ENCODE measurements around the gene CYP27C1.

Gene CYP27C1

DNA sequence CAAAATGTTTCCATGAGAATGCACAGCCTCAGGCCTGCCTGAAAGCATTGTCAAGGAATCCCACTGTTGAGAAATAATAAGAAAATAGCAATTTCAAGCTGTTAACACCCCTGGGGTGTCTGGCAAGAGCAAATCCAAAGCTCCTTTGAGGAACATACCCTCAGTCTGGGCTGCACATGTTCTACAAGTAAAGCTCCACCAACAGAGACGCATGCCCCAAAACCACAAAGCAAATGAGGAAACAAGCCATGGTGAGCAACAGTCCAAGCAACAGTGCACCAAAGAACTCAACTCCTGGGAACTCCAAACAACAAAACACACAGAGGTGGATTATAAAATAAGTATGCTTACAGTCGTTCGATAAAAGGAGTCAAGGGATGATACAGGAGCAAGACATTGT is 40.3 kb downstream of the CYP27C1 start:
- H3K27ac ChIP-seq (ENCODE audit: low read depth, low read length, severe bottlenecking) = no peak overlapping the region
- H3K9me3 ChIP-seq (ENCODE audit: control insufficient read depth, low read length) = peaks cover 12% of the 10 kb centered on the region
- no peak overlapping the region for H3K4me3 ChIP-seq (ENCODE audit: extremely low read depth, insufficient read depth, low read length, poor library complexity, severe bottlenecking)
- H3K36me3 ChIP-seq (ENCODE audit: control insufficient read depth, insufficient read depth, low read length) = no peaks in the 10 kb centered on the region
- peaks cover 8% of the 10 kb centered on the region for H3K4me1 ChIP-seq (ENCODE audit: control insufficient read depth, insufficient read depth, low read length, poor library complexity, severe bottlenecking)
- 80 to 95% methylated on average over 1 to 3 of the region's 3 CpGs for WGBS, 2 experiments (ENCODE audit: insufficient coverage in 2 of 2)

DNA sequence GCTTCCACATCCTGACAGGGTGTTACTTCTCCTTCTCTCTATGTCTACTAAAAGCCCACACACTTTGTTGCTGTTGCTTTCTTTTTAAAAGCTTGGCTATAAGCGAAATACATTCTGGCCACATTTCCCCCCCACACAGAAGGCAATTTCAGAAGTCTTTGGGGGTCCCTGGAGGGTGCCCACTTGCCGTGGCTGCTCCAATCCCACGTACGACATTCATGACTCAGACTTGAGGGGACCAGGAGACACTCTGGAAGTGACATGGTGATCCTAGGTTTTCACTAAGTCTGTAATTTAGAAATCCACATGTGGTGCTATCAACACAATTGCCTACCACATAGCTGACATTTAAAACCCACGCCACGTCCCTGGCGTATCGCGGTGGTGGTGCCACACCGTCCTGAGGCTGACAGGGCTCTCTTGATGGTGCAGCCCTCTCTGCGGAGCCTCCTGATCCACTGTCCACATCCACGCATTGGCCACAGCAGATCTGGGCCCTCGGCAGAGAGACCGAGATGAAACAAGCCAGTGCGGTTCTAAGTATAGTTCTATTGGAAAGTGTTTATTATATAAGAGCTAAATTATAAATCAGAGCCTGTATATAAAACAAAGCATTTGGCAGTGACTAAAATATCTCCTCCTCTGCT is 42.4 kb downstream of the CYP27C1 start:
- H3K4me3 ChIP-seq (ENCODE audit: extremely low read depth, insufficient read depth, low read length, poor library complexity, severe bottlenecking) = no peak overlapping the region
- no peak overlapping the region for H3K27ac ChIP-seq (ENCODE audit: low read depth, low read length, severe bottlenecking)
- H3K9me3 ChIP-seq (ENCODE audit: control insufficient read depth, low read length) = peaks cover 12% of the 10 kb centered on the region
- peaks cover 8% of the 10 kb centered on the region for H3K4me1 ChIP-seq (ENCODE audit: control insufficient read depth, insufficient read depth, low read length, poor library complexity, severe bottlenecking)
- H3K36me3 ChIP-seq (ENCODE audit: control insufficient read depth, insufficient read depth, low read length) = no peaks in the 10 kb centered on the region
- WGBS, 2 experiments (ENCODE audit: insufficient coverage in 2 of 2) = 94 to 96% methylated on average over 10 to 11 of the region's 15 CpGs

DNA sequence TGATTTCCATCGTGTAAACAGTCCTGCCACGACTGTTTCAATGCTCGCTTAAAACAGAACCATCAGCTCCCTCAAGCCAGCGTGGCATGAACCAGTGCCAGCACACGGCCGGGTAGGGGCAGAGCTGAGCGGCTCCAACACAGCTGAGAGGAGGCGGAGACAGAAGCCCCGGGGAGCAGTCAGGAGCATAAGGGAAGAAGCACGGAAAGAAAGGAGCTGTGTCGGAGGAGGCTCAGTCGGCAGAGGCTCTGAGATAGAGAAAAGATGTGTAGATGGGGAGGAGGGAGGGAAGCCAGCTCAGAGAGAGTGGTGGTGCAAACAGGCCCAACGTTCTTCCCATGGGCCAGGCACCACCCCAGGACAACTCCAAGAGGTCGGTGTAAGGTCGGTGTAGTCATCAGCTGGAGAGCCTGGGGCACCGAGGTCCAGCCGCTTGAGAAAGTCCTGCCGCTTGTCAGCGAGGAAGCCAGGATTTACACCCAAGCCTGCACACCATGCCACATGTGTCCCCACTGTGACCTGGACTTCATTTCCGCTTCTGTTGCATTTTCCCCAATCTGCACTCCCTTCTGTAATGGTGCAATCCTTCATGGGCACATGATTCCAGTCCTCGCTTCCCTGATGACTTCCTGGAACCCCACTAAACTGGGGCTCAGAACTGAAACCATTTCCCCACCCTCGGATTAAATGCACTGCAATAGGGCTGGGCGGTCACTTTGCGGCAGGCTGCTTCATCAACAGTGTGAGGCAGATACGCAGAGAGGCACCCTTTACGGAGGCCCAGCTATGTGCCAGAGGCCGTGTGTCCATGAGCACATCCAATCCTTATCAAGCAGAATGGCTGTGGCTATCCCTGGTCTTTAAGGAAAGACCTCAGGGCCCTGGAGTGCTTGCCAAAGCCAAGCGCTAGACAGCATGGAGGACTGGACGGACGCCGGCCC is 43.5 kb downstream of the CYP27C1 start:
- peaks cover 12% of the 10 kb centered on the region for H3K9me3 ChIP-seq (ENCODE audit: control insufficient read depth, low read length)
- H3K4me1 ChIP-seq (ENCODE audit: control insufficient read depth, insufficient read depth, low read length, poor library complexity, severe bottlenecking) = peaks cover 8% of the 10 kb centered on the region
- H3K27ac ChIP-seq (ENCODE audit: low read depth, low read length, severe bottlenecking) = peak overlapping the region; percentile 16
- 88 to 89% methylated on average over 31 of the region's 31 CpGs for WGBS, 2 experiments (ENCODE audit: insufficient coverage in 2 of 2)
- H3K4me3 ChIP-seq (ENCODE audit: extremely low read depth, insufficient read depth, low read length, poor library complexity, severe bottlenecking) = no peak overlapping the region
- no peaks in the 10 kb centered on the region for H3K36me3 ChIP-seq (ENCODE audit: control insufficient read depth, insufficient read depth, low read length)

DNA sequence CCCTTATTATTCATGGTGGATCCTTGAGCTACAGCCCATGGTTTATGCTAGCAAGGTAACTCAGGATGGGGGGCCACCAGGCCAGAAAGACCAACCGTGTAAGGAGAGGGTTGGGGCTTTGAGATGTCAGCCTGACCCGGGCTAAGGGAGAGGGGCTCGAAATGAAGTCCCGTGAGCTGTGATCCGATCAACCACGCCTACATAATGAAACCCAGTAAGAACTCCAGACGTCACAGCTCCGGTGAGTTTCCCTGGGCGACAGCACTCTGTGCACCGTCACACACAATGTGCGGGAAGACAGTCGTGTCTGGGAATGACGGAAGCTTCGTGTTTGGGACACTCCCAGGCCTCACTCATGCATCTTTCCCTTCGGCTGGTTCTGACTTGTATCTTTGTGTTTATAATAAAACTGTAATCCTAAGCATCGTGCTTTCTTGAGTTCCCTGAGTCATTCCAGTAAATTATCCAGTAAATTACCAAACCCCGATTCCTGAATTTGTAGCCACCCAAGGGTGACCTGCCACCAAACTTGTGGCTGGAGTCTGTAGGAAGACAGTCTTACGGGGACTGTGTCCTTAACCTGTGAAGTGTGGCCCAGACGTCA is 44.2 kb downstream of the CYP27C1 start:
- H3K9me3 ChIP-seq (ENCODE audit: control insufficient read depth, low read length) = peaks cover 12% of the 10 kb centered on the region
- H3K4me3 ChIP-seq (ENCODE audit: extremely low read depth, insufficient read depth, low read length, poor library complexity, severe bottlenecking) = no peak overlapping the region
- H3K4me1 ChIP-seq (ENCODE audit: control insufficient read depth, insufficient read depth, low read length, poor library complexity, severe bottlenecking) = peaks cover 8% of the 10 kb centered on the region
- H3K27ac ChIP-seq (ENCODE audit: low read depth, low read length, severe bottlenecking) = no peak overlapping the region
- H3K36me3 ChIP-seq (ENCODE audit: control insufficient read depth, insufficient read depth, low read length) = no peaks in the 10 kb centered on the region
- 93 to 95% methylated on average over 16 to 18 of the region's 19 CpGs for WGBS, 2 experiments (ENCODE audit: insufficient coverage in 2 of 2)

DNA sequence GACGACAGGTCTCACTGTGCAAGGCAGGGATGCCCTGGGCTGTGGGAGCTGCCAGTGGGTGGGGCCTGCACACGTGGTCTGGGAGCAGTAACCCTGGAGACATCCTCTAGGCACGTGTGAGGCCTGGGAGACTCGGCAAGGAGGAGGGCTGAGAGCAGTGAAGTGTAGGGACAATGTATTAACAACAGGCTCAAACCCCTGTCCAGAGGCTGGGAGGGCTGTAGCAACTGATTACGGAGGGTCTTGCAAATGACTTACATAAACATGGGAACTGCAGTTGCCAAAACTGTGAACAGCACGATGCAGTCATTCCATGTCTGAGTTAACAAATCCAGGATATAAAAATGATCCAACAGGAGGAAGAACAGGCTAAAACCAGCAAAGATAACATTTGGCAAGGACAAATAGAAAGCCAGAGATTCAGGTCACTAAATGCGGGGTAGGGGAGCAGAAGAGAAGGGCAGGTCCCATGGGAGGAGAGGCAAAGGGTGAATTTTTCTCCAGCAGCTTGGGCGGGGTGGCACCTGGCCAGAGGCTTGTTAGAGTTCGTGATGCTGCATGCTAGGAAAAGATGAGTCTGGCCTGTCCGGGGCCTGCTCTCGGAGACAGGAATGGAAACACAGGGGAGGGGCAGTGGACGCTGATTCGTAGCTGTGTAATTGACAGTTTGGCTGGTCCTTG is 44.9 kb downstream of the CYP27C1 start:
- 81 to 87% methylated on average over 13 of the region's 13 CpGs for WGBS, 2 experiments (ENCODE audit: insufficient coverage in 2 of 2)
- Histone ChIP-seq H3K4me1 (ENCODE audit: control insufficient read depth, insufficient read depth, low read length, poor library complexity, severe bottlenecking) (peaks cover 8% of the 10 kb centered on the region), H3K9me3 (ENCODE audit: control insufficient read depth, low read length) (peaks cover 11% of the 10 kb centered on the region), H3K27ac (ENCODE audit: low read depth, low read length, severe bottlenecking) (no peak overlapping the region), H3K4me3 (ENCODE audit: extremely low read depth, insufficient read depth, low read length, poor library complexity, severe bottlenecking) (no peak overlapping the region), H3K36me3 (ENCODE audit: control insufficient read depth, insufficient read depth, low read length) (no peaks in the 10 kb centered on the region)

DNA sequence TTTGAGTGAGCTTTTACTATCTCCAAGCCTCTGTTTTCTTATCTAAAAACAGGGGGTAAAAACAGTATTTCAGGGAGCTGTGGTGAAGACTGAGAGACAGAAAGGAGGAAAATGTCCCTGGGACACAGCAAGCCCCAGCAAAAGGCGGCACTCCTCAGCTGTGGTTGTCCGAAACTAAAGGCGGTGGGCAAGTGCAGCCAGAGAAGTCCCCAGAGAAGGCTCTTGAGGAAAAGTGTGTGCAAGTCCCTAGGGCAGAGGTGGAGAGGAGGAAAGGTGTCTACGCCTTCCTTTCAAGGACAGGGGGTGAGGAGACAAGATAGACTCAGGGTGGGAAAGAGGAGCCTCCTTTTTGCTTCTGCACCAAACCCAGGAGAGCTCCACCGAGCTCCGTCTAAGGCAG is 45.5 kb downstream of the CYP27C1 start:
- H3K4me1 ChIP-seq (ENCODE audit: control insufficient read depth, insufficient read depth, low read length, poor library complexity, severe bottlenecking) = peaks cover 8% of the 10 kb centered on the region
- 73 to 92% methylated on average over 5 to 6 of the region's 6 CpGs for whole genome bisulfite sequencing, 2 experiments (ENCODE audit: insufficient coverage in 2 of 2)
- no peak overlapping the region for H3K4me3 ChIP-seq (ENCODE audit: extremely low read depth, insufficient read depth, low read length, poor library complexity, severe bottlenecking)
- no peak overlapping the region for H3K27ac ChIP-seq (ENCODE audit: low read depth, low read length, severe bottlenecking)
- H3K36me3 ChIP-seq (ENCODE audit: control insufficient read depth, insufficient read depth, low read length) = no peaks in the 10 kb centered on the region
- H3K9me3 ChIP-seq (ENCODE audit: control insufficient read depth, low read length) = peaks cover 5% of the 10 kb centered on the region

DNA sequence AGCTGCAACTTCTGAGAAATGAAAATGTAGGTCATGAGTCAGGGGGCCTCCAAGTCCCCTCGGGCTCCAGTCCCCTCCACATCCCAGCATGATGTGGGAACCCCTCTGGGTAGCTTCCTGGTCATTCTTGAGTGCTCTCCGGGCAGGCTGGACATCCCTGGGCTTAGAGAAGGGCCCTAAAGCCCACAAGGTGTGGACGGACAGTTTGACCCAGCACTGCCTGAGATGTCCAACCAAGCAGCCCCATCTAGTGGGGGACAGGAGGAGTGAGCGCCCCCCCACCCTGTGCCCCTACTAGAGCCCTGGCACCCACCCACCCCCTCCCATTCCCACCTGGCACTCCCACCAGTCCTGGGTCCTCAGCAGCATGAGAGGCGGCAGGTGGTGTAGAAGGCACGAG is 46.0 kb downstream of the CYP27C1 start:
- Histone ChIP-seq H3K27ac (ENCODE audit: low read depth, low read length, severe bottlenecking) (no peak overlapping the region), H3K4me1 (ENCODE audit: control insufficient read depth, insufficient read depth, low read length, poor library complexity, severe bottlenecking) (peaks cover 8% of the 10 kb centered on the region), H3K4me3 (ENCODE audit: extremely low read depth, insufficient read depth, low read length, poor library complexity, severe bottlenecking) (no peak overlapping the region)

DNA sequence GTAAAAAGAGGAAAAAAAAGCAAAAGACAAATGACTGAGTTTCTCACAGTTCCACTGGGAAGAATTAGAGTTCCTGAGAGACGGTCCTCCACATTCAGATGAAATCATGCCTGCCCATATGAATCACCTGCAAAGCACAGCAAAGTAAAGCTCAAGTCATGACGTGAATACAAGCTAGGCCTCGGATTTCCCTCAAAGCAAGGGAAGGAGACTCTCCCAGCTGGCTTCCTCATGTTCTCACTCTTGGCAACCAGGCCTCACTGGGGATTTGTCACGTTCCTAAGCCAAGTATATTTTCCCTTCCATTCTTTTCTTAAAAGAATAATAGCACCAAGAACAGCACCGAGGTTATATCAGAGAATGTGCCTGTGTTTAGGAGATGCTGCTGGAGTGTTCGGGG is 47.0 kb downstream of the CYP27C1 start:
- WGBS, 2 experiments (ENCODE audit: insufficient coverage in 2 of 2) = 84 to 99% methylated on average over 5 of the region's 6 CpGs
- Histone ChIP-seq H3K36me3 (ENCODE audit: control insufficient read depth, insufficient read depth, low read length) (no peaks in the 10 kb centered on the region), H3K27ac (ENCODE audit: low read depth, low read length, severe bottlenecking) (no peak overlapping the region)

More for the DNA sequence above, 46.0 kb downstream of the CYP27C1 start:
- Histone ChIP-seq H3K36me3 (ENCODE audit: control insufficient read depth, insufficient read depth, low read length) (no peaks in the 10 kb centered on the region), H3K9me3 (ENCODE audit: control insufficient read depth, low read length) (peaks cover under 1% of the 10 kb centered on the region)
- 87 to 89% methylated on average over 4 to 5 of the region's 6 CpGs for WGBS, 2 experiments (ENCODE audit: insufficient coverage in 2 of 2)

DNA sequence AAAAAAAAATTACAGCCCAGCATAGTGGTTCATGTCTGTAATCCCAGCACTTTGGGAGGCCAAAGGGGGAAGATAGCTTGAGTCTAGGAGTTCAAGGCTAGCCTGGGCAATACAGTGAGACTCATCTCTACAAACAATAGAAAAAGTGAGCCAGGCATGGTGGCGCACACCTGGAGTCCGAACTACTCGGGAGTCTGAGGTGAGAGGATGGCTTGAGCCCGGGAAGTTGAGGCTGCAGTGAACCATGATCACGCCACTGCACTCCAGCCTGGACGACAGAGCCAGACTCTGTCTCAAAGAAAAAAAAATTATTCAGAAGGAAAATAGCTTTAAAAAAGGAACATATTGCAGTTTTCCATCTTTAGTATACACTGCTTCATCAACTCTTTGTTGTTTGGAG is 47.8 kb downstream of the CYP27C1 start:
- Histone ChIP-seq H3K4me1 (ENCODE audit: control insufficient read depth, insufficient read depth, low read length, poor library complexity, severe bottlenecking) (peaks cover 8% of the 10 kb centered on the region), H3K9me3 (ENCODE audit: control insufficient read depth, low read length) (no peaks in the 10 kb centered on the region), H3K4me3 (ENCODE audit: extremely low read depth, insufficient read depth, low read length, poor library complexity, severe bottlenecking) (no peak overlapping the region), H3K36me3 (ENCODE audit: control insufficient read depth, insufficient read depth, low read length) (no peaks in the 10 kb centered on the region), H3K27ac (ENCODE audit: low read depth, low read length, severe bottlenecking) (no peak overlapping the region)
- WGBS, 2 experiments (ENCODE audit: insufficient coverage in 2 of 2) = 96 to 100% methylated on average over 5 to 6 of the region's 6 CpGs

More for the DNA sequence above, 47.0 kb downstream of the CYP27C1 start:
- no peaks in the 10 kb centered on the region for H3K9me3 ChIP-seq (ENCODE audit: control insufficient read depth, low read length)
- H3K4me1 ChIP-seq (ENCODE audit: control insufficient read depth, insufficient read depth, low read length, poor library complexity, severe bottlenecking) = peaks cover 8% of the 10 kb centered on the region
- no peak overlapping the region for H3K4me3 ChIP-seq (ENCODE audit: extremely low read depth, insufficient read depth, low read length, poor library complexity, severe bottlenecking)

DNA sequence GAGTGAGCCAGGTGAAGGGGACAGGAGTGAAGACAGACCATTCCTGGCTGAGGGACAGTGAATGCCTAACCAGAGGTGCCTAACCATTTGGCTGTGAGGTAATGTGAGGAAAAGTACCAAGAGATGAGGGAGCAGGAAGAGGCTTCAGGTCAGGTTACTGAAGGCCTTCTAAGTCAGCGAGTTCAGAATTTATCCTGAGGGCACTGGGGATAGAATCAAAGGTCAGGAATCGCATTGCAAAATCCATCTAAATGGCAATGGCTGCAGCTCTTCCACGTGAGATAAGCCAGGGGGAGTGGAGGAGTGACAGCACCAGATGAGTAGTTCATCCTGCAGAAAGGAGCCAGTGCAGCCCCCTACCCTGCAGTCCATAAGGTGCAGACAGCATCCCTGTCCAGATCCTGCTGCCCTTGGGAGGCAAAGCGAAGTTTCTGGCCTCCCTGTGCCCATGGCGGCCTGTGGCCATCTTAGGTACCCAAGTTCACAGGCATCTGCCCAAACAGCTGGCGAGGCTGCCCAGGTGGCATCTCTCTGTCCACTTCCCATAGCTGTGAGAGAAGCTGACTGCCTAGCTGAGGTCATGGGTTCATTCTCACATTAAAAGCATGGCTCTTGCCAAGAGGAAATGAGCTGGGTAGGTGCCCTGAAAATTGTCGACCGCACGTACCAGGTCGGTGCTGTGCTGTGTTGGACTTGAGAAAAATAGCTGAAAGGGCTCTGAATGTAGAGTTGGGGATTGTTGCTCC is 49.5 kb downstream of the CYP27C1 start:
- Histone ChIP-seq H3K36me3 (ENCODE audit: control insufficient read depth, insufficient read depth, low read length) (no peaks in the 10 kb centered on the region), H3K4me1 (ENCODE audit: control insufficient read depth, insufficient read depth, low read length, poor library complexity, severe bottlenecking) (peaks cover 5% of the 10 kb centered on the region), H3K4me3 (ENCODE audit: extremely low read depth, insufficient read depth, low read length, poor library complexity, severe bottlenecking) (no peak overlapping the region), H3K9me3 (ENCODE audit: control insufficient read depth, low read length) (no peaks in the 10 kb centered on the region), H3K27ac (ENCODE audit: low read depth, low read length, severe bottlenecking) (no peak overlapping the region)
- 83 to 95% methylated on average over 6 to 9 of the region's 10 CpGs for WGBS, 2 experiments (ENCODE audit: insufficient coverage in 2 of 2)

All from mesodermal cell (in vitro differentiated cells).